Smooth muscle cell of bladder (primary cell): Measurements from ENCODE around the gene DPM2. TPM values are rescaled to one million over a fixed set of nuclear protein-coding genes. Genes with fewer than 3 reads are reported as not detected.

Experiments used
- total RNA-seq: library from RNA; depleted of rRNA; stranded (reverse); fragments of >200 nt; gene quantifications from 2 replicates; pipeline ENCODE4 v1.2.3, GENCODE V29; 2014

The DPM2 gene
- total RNA-seq = 10.1 and 10.2 TPM in 2 replicates

DNA sequence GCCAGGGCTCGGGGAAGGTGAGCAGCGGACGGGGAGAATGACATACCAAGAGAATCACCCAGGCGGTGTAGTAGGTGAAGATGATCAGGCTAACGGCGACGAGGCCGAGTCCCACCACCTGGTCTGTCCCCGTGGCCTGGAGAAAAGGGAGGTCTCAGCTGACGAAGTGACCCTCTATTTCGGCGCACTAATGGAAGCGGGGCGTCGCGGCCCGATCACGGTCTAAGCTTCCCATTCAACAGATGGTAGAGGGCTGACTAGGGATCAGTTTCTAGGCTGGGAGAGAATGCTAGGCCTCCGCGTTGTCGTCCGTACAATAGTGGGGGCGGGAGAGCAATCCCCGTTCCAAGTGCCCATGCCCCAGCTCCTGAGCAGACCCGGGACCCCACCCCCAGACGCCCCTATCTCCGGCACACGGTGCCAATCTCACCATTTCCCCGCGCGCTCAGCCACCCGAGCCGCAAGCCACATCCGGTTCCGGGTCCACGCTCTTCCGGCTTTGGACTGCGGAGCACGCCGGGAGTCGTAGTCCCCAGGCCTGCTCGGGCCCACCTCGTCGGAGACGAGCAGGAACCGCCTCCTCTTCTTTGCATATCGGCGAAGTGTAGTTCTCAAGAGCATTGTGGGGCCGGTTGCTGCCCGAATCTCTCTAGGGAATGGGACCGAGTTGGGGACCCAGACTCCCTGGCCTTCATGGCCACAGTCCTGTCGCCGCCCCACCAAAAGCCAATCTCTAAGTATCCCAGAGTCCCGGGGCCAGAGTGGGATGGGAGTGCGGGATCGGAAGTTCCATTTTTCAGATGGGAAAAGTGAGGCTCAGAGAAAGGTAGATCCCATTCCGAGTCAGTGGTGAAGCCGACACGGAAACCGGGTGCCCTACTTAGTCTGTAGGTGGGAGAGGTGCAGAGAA is at the start of gene DPM2:
Gene DPM2, minus strand, starts transcription at position 467 of the 910 bp plus-strand sequence. Its CDS starts 34 bp downstream, at position 433.

GRCh38 chr9:127980706-127981558 is 43.3 kb upstream of the DPM2 start, which contains the start of gene EEIG1:
EEIG1 (minus strand) TSS chr9:127980989; CDS start chr9:127980137, 852 bp downstream.

GRCh38 chr9:127930231-127931091 is 7.2 kb downstream of the DPM2 start, which contains the start of gene PIP5KL1:
PIP5KL1 (minus strand) TSS chr9:127930777; CDS start chr9:127930752, 25 bp downstream.

GRCh38 chr9:127916720-127917581 is 20.7 kb downstream of the DPM2 start, which contains the start of gene ST6GALNAC4:
ST6GALNAC4 (minus strand) TSS chr9:127917041; CDS start chr9:127916419, 622 bp downstream.

GRCh38 chr9:127899128-127899943 is 38.3 kb downstream of the DPM2 start, which contains the start of gene ST6GALNAC6:
ST6GALNAC6 (minus strand) TSS chr9:127899603; CDS start chr9:127897981, 1,622 bp downstream.

Other genes starting within 250 kb of the DPM2 start
- under 0.01 and 0.09 TPM in 2 replicates for gene CFAP157, start 230.9 kb downstream of the DPM2 start, total RNA-seq
- gene PTRH1, start 222.2 kb downstream of the DPM2 start, total RNA-seq = 18.8 and 27.4 TPM in 2 replicates
- 0.09 and 0.14 TPM in 2 replicates for gene TTC16, start 221.8 kb downstream of the DPM2 start, total RNA-seq
- 2.6 and 2.7 TPM in 2 replicates for gene TOR2A, start 202.6 kb downstream of the DPM2 start, total RNA-seq
- gene SH2D3C, start 159.2 kb downstream of the DPM2 start, total RNA-seq = under 0.01 and 0.37 TPM in 2 replicates
- 35.1 and 43.4 TPM in 2 replicates for gene CDK9, start 151.8 kb downstream of the DPM2 start, total RNA-seq
- gene FPGS, start 135.0 kb downstream of the DPM2 start, total RNA-seq = 62.7 and 65.2 TPM in 2 replicates
- 9.0 and 13.2 TPM in 2 replicates for gene ENG, start 83.2 kb downstream of the DPM2 start, total RNA-seq
- 40.0 and 59.4 TPM in 2 replicates for gene AK1, start 60.2 kb downstream of the DPM2 start, total RNA-seq
- gene ST6GALNAC6, start 38.3 kb downstream of the DPM2 start, total RNA-seq = 39.3 and 50.1 TPM in 2 replicates
- gene ST6GALNAC4, start 20.8 kb downstream of the DPM2 start, total RNA-seq = 21.2 and 27.9 TPM in 2 replicates
- gene PIP5KL1, start 7.1 kb downstream of the DPM2 start, total RNA-seq = 2.6 and 3.0 TPM in 2 replicates
- gene EEIG1, start 43.1 kb upstream of the DPM2 start, total RNA-seq = 8.5 and 22.0 TPM in 2 replicates
- 10.8 and 13.0 TPM in 2 replicates for gene NAIF1, start 129.5 kb upstream of the DPM2 start, total RNA-seq
- gene SLC25A25, start 130.4 kb upstream of the DPM2 start, total RNA-seq = 24.2 and 25.1 TPM in 2 replicates
- 69.4 and 77.2 TPM in 2 replicates for gene PTGES2, start 189.9 kb upstream of the DPM2 start, total RNA-seq
- gene LCN2, start 211.6 kb upstream of the DPM2 start, total RNA-seq = not detected in 2 replicates
- 26.0 and 27.9 TPM in 2 replicates for gene BBLN, start 222.4 kb upstream of the DPM2 start, total RNA-seq